ENCODE measurements around the gene GNAQ.
"Not testable (repeated sequence)": the region's sequence is repeated elsewhere in the genome, so short reads cannot be mapped to it uniquely, and the experiment has no call there.

- TF ChIP-seq CTCF (IDR thresholded peaks at IDR 0.05; ENCODE audit: borderline replicate concordance, extremely low read depth, low read length, poor library complexity, severe bottlenecking); EZH2 (IDR thresholded peaks at IDR 0.05; ENCODE audit: borderline replicate concordance, low read depth, low read length, severe bottlenecking): not testable (repeated sequence)
Measured at GRCh38 chr9:77718298-77718640, 313.3 kb downstream of the GNAQ start.

All from DND-41 (cell line).